Smooth muscle cell (in vitro differentiated cells): Measurements from ENCODE around the gene RNASEH1. TPM values are rescaled to one million over a fixed set of nuclear protein-coding genes. Genes with fewer than 3 reads are reported as not detected.

Experiments used
- DNase-seq: peaks from one replicate; lab custom pipeline; 2025; ENCODE audit not compliant: unreplicated experiment; lab: John Stamatoyannopoulos, UW
- H2AFZ ChIP-seq: fragments of 200-600 bp; sonication (generic); 2 replicates; pipeline ENCODE4 v1.6.0; 2016; ENCODE audit warnings: antibody characterized with exemption, low read depth, mild to moderate bottlenecking
- H3F3A ChIP-seq: fragments of 200-600 bp; sonication (generic); 2 replicates; pipeline ENCODE4 v1.6.0; 2017; ENCODE audit warnings: antibody characterized with exemption, low read depth
- H3K27ac ChIP-seq: fragments of 200-600 bp; sonication (generic); 2 replicates; pipeline ENCODE4 v1.5.1; 2016; ENCODE audit warnings: low read depth, mild to moderate bottlenecking
- H3K27me3 ChIP-seq: fragments of 200-600 bp; sonication (generic); 2 replicates; pipeline ENCODE4 v1.6.1; 2016; ENCODE audit warnings: low read depth, mild to moderate bottlenecking
- H3K36me3 ChIP-seq: fragments of 200-600 bp; sonication (generic); 2 replicates; pipeline ENCODE4 v1.5.1; 2016; ENCODE audit warnings: low read depth
- H3K4me1 ChIP-seq: fragments of 200-600 bp; sonication (generic); 2 replicates; pipeline ENCODE4 v1.5.1; 2016; ENCODE audit warnings: low read depth
- H3K4me2 ChIP-seq: fragments of 200-600 bp; sonication (generic); 2 replicates; pipeline ENCODE4 v1.6.0; 2016; ENCODE audit warnings: mild to moderate bottlenecking
- H3K4me3 ChIP-seq: fragments of 200-600 bp; sonication (generic); 2 replicates; pipeline ENCODE4 v1.5.1; 2016; ENCODE audit warnings: mild to moderate bottlenecking
- H3K79me2 ChIP-seq: fragments of 200-600 bp; sonication (generic); 2 replicates; pipeline ENCODE4 v1.6.0; 2016; ENCODE audit warnings: low read depth, mild to moderate bottlenecking
- H3K9ac ChIP-seq: fragments of 200-600 bp; sonication (generic); 2 replicates; pipeline ENCODE4 v1.6.0; 2016; ENCODE audit warnings: low read depth
- H3K9me3 ChIP-seq: fragments of 200-600 bp; sonication (generic); replicated peaks from 2 replicates; pipeline ENCODE4 v1.5.1; 2016; ENCODE audit warnings: low read depth
- H4K20me1 ChIP-seq: fragments of 200-600 bp; sonication (generic); 2 replicates; pipeline ENCODE4 v1.6.0; 2016; ENCODE audit warnings: low read depth
- WGBS: methylation state at CpG from one replicate; pipeline ENCODE4 v1.1.7; 2016; ENCODE audit warnings: low lambda C conversion rate; 5-methylcytosine and 5-hydroxymethylcytosine counted together
- polyA plus RNA-seq: library from polyadenylated mRNA; unstranded; fragments of >200 nt; fragmentation: Nextera tagmentation; extraction: Ambion mirVana; gene quantifications from 2 replicates; pipeline ENCODE4 v1.2.1, GENCODE V29; 2016
- total RNA-seq: library from RNA; depleted of rRNA; stranded (reverse); fragments of >200 nt; gene quantifications from 2 replicates; pipeline ENCODE4 v1.2.3, GENCODE V29; 2014
- TF ChIP-seq, protein P1 (sequence below): fragments of 200-600 bp; sonication (generic); IDR thresholded peaks from 2 replicates; pipeline ENCODE4 v1.5.1; 2017; ENCODE audit warnings: borderline replicate concordance, mild to moderate bottlenecking, antibody characterized with exemption; ENCODE audit not compliant: insufficient read depth, poor library complexity, severe bottlenecking

RNASEH1 gene
- total and polyA plus RNA-seq, 2 experiments from 2014 or later: 18.3 to 39.2 TPM

DNA sequence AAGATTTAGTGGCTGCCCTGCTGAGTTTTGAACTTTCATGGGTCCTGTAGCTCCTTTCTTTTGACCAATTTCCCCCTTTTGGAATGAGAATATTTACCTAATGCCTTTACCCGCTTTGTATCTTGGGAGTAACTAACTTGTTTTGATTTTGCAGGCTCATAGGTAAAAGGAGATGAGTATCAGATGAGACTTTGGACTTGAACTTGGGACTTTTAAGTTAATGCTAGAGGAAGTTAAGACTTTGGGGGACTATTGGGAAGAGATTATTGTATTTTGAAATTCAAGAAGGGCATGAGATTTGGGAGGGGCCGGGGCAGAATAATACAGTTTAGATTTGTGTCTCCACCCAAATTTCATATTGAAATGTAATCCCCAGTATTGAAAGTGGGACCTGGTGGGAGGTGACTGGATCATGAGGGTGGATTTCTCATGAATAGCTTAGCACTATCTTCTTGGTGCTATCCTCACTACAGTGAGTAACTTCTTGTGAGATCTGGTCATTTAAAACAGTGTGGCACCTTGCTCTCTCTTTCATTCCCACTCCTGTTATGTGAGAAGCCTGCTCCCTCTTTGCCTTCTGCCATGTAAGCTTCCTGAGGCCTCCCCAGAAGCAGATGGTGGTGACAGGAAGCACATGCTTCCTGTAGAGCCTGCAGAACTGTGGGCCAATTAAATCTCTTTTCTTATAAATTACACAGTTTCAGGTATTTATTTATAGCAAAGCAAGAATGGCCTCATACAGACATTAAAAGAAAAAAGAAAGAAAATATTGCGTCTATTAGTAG lies 44.9 kb downstream of the RNASEH1 start:
- H3K9me3 ChIP-seq: no peaks in the 10 kb centered on the region
- H3K4me3 ChIP-seq: no peak overlapping the region
- H2AFZ ChIP-seq: no peak overlapping the region
- no peak overlapping the region for H3K4me2 ChIP-seq
- no peaks in the 10 kb centered on the region for H3F3A ChIP-seq
- no peaks in the 10 kb centered on the region for H3K27me3 ChIP-seq
- H4K20me1 ChIP-seq: no peaks in the 10 kb centered on the region
- H3K27ac ChIP-seq: no peak overlapping the region
- TF ChIP-seq, protein P1, sequence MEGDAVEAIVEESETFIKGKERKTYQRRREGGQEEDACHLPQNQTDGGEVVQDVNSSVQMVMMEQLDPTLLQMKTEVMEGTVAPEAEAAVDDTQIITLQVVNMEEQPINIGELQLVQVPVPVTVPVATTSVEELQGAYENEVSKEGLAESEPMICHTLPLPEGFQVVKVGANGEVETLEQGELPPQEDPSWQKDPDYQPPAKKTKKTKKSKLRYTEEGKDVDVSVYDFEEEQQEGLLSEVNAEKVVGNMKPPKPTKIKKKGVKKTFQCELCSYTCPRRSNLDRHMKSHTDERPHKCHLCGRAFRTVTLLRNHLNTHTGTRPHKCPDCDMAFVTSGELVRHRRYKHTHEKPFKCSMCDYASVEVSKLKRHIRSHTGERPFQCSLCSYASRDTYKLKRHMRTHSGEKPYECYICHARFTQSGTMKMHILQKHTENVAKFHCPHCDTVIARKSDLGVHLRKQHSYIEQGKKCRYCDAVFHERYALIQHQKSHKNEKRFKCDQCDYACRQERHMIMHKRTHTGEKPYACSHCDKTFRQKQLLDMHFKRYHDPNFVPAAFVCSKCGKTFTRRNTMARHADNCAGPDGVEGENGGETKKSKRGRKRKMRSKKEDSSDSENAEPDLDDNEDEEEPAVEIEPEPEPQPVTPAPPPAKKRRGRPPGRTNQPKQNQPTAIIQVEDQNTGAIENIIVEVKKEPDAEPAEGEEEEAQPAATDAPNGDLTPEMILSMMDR: no peak
- no peak for DNase-seq
- H3K9ac ChIP-seq: no peak overlapping the region
- peaks cover 12% of the 10 kb centered on the region for H3K79me2 ChIP-seq
- H3K36me3 ChIP-seq: peaks cover 4% of the 10 kb centered on the region
- WGBS: 93% methylated on average over 3 of the region's 3 CpGs
- peaks cover 7% of the 10 kb centered on the region for H3K4me1 ChIP-seq

DNA sequence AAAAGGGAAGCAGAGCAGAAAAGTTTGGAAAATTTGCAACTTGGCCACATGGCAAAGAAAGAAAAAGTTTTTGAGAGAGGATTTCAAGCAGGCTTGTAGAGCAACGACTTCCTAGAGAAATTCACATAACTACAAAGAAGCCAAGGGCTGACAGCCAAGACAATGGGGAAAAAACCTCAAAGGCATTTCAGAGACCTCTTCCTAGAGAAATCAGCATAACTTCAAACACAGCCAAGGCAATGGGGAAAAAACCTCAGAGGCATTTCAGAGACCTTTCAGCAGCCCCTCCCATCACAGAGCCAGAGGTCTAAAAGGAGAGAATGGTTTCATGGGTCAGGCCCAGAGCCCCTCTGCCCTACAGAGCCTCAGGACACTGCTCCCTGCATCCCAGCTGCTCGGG lies 46.0 kb downstream of the RNASEH1 start:
- peaks cover under 1% of the 10 kb centered on the region for H3K79me2 ChIP-seq
- H3K27ac ChIP-seq: no peak overlapping the region

DNA sequence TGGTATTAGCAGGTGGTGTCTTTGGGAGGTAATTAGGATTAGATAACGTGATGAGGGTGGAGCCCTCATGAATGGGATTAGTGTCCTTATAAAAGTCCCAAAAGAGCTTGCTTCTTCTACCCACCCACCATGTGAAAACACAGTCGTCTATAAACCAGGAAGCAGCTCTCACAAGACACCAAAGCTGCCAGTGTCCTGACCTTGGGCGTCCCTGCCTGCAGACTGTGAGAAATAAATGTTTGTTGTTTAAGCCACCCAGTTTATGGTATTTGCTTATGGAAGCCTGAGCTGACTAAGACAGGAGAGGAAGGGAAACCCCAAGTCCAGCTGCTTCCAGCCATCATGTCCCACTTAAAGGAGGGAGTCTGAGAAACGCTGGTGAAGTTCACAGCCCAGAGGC lies 52.4 kb downstream of the RNASEH1 start:
- H2AFZ ChIP-seq: no peak overlapping the region
- no peaks in the 10 kb centered on the region for H4K20me1 ChIP-seq
- H3K4me1 ChIP-seq: no peaks in the 10 kb centered on the region
- TF ChIP-seq, protein P1: no peak
- DNase-seq: no peak
- H3K4me3 ChIP-seq: no peak overlapping the region
- H3K9ac ChIP-seq: no peak overlapping the region
- WGBS: 77% methylated on average over 4 of the region's 4 CpGs
- no peaks in the 10 kb centered on the region for H3K79me2 ChIP-seq
- no peaks in the 10 kb centered on the region for H3K36me3 ChIP-seq
- H3K27me3 ChIP-seq: no peaks in the 10 kb centered on the region
- H3K4me2 ChIP-seq: no peak overlapping the region
- H3K9me3 ChIP-seq: no peaks in the 10 kb centered on the region
- H3F3A ChIP-seq: no peaks in the 10 kb centered on the region
- no peak overlapping the region for H3K27ac ChIP-seq

More for the DNA sequence above, 46.0 kb downstream of the RNASEH1 start:
- Histone ChIP-seq H3K4me2 (no peak overlapping the region), H3K9me3 (no peaks in the 10 kb centered on the region), H3K27me3 (no peaks in the 10 kb centered on the region), H4K20me1 (no peaks in the 10 kb centered on the region), H3K36me3 (peaks cover 4% of the 10 kb centered on the region), H3F3A (no peaks in the 10 kb centered on the region), H2AFZ (no peak overlapping the region), H3K9ac (no peak overlapping the region), H3K4me1 (no peaks in the 10 kb centered on the region), H3K4me3 (no peak overlapping the region)
- TF ChIP-seq, protein P1: no peak
- no peak for DNase-seq
- WGBS: 76% methylated on average over 2 of the region's 2 CpGs

DNA sequence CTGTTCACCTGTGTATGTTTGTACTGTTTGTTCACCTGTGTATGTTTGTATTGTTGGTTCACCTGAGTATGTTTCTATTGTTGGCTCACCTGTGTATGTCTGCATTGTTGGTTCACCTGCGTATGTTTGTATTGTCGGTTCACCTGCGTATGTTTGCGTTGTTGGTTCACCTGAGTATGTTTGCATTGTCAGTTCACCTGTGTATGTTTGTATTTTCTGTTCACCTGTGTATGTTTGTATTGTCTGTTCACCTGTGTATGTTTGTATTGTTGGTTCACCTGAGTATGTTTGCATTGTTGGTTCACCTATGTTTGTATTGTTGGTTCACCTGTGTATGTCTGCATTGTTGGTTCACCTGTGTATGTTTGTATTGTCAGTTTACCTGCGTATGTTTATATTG lies 53.4 kb downstream of the RNASEH1 start:
- H3K36me3 ChIP-seq: no peaks in the 10 kb centered on the region
- no peaks in the 10 kb centered on the region for H3K27me3 ChIP-seq
- H3K9me3 ChIP-seq: no peaks in the 10 kb centered on the region
- TF ChIP-seq, protein P1: no peak
- no peaks in the 10 kb centered on the region for H4K20me1 ChIP-seq
- DNase-seq: no peak
- WGBS: 95% methylated on average over 5 of the region's 5 CpGs
- no peaks in the 10 kb centered on the region for H3F3A ChIP-seq
- no peak overlapping the region for H2AFZ ChIP-seq
- no peaks in the 10 kb centered on the region for H3K79me2 ChIP-seq
- H3K4me1 ChIP-seq: no peaks in the 10 kb centered on the region
- no peak overlapping the region for H3K27ac ChIP-seq
- no peak overlapping the region for H3K4me2 ChIP-seq
- no peak overlapping the region for H3K9ac ChIP-seq
- H3K4me3 ChIP-seq: no peak overlapping the region
